Activated naive CD4-positive, alpha-beta T cell treated with anti-CD3 and anti-CD28 coated beads for 36 hours (primary cell): ENCODE results near the gene ZNF550. TPM values are rescaled to one million over a fixed set of nuclear protein-coding genes. Genes with fewer than 3 reads are reported as not detected.

Source experiments
- CTCF ChIA-PET: fragments of 350-600 bp; sonication (Branson Sonifier 250); formaldehyde crosslinking; loops from one replicate; lab custom pipeline; 2021; ENCODE audit warnings: antibody characterized with exemption; lab: Charles Lee
- DNase-seq: peaks from one replicate; pipeline ENCODE4 v3.0.0-alpha.2; 2020
- H3K27ac Mint-ChIP-seq: one replicate; pipeline ENCODE4 v1.8.0; 2021; ENCODE audit warnings: mild to moderate bottlenecking, mixed read lengths
- H3K27me3 Mint-ChIP-seq: one replicate; pipeline ENCODE4 v1.8.0; 2021; ENCODE audit warnings: low read depth, mixed read lengths
- H3K36me3 Mint-ChIP-seq: one replicate; pipeline ENCODE4 v1.8.0; 2021; ENCODE audit warnings: low read depth, mixed read lengths
- H3K4me1 Mint-ChIP-seq: one replicate; pipeline ENCODE4 v1.8.0; 2021; ENCODE audit warnings: low read depth, mixed read lengths
- H3K4me3 Mint-ChIP-seq: one replicate; pipeline ENCODE4 v1.8.0; 2021; ENCODE audit warnings: mild to moderate bottlenecking, moderate library complexity, mixed read lengths
- H3K9me3 Mint-ChIP-seq: one replicate; pipeline ENCODE4 v1.8.0; 2021; ENCODE audit warnings: mixed read lengths
- intact Hi-C: fragments of 100-400 bp; cut with micrococcal nuclease; formaldehyde crosslinking; loops from one replicate; pipeline ENCODE4 v1.15.1; 2023
- total RNA-seq, 2 experiments: library from RNA; stranded (reverse); gene quantifications; one replicate each; pipeline ENCODE4 v1.2.3, GENCODE V29; 2021

Gene ZNF550
- 1 to 10 TPM; 6.6 to 9.3 TPM for total RNA-seq

GRCh38 chr19:57559404-57560025 lies at the start of gene ZNF550:
Gene ZNF550 (minus strand): TSS chr19:57559863. CDS start chr19:57559682, 181 bp downstream.
- H3K4me1 Mint-ChIP-seq = peaks cover 25% of the 10 kb centered on the region
- peak within 1 kb of the TSS; percentile 84 for H3K27ac Mint-ChIP-seq
- intact Hi-C loops = loop anchor here (1.0 to 5.0 kb wide), 5 partner anchors 19 to 358 kb away; partner anchors contain the start of genes ZNF17, ZNF416, ZNF417 and ZNF460
- H3K9me3 Mint-ChIP-seq = peaks cover 42% of the 10 kb centered on the region
- CTCF ChIA-PET = no interaction called here
- peak within 1 kb of the TSS; percentile 96 for H3K4me3 Mint-ChIP-seq
- DNase-seq = peak; percentile 86
- H3K36me3 Mint-ChIP-seq = peaks cover 47% of the 10 kb centered on the region
- no peaks in the 10 kb centered on the region for H3K27me3 Mint-ChIP-seq

- Mint-ChIP-seq H3K36me3 (peaks cover 70% of the 10 kb centered on the region), H3K4me1 (no peaks in the 10 kb centered on the region), H3K27ac (no peak overlapping the region), H3K9me3 (peaks cover 74% of the 10 kb centered on the region), H3K27me3 (no peaks in the 10 kb centered on the region), H3K4me3 (no peak overlapping the region)
- CTCF ChIA-PET = no interaction called here
- intact Hi-C loops = no loop called here
- no peak for DNase-seq
Measured at GRCh38 chr19:57606931-57607330, 47.3 kb upstream of the ZNF550 start.

DNA sequence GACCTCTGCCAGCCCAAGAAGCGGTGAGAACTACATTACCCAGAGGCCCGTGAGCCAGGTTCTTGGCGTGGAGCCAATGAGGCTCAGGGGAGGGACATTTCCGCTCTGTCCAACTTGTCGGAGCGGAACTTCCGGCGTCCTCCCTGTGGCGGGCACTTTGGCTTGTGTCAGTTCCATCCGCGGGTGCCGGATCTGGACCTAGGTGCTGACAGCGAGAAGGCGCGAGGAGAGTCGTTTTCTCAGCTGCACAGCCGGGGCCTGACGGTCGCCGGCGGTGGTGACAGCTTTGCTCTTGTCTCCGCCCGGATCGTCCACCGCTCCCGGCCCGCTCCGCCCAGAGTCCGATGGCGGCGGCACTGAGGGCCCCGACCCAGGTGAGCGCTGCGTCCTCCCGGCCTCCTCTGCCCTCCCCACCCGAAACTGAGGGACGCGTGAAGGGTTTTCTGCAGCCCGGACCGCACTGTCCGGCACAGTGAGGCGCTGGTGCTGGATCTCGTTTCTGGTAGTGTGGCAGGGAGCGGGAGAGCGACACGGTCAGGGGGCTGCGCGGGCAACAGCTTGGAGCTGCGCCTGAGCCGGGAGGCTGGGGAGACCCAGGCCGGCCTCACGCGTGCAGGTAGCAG lies 40.2 kb upstream of the ZNF550 start, which contains the start of gene ZNF530:
Gene ZNF530 (plus strand): TSS at position 125 of the 623 bp plus-strand sequence. CDS start 4,461 bp downstream, outside the sequence.
- DNase-seq = peak; percentile 95
- Mint-ChIP-seq H3K36me3 (peaks cover 42% of the 10 kb centered on the region), H3K9me3 (peaks cover 37% of the 10 kb centered on the region), H3K27ac (peak within 1 kb of the TSS; percentile 42), H3K4me3 (peak within 1 kb of the TSS; percentile 82), H3K27me3 (no peaks in the 10 kb centered on the region), H3K4me1 (peaks cover 16% of the 10 kb centered on the region)
- CTCF ChIA-PET = no interaction called here
- intact Hi-C loops = loop anchor here (1.0 kb wide), 1 partner anchor 21 kb away; no protein-coding TSS in a partner anchor

DNA sequence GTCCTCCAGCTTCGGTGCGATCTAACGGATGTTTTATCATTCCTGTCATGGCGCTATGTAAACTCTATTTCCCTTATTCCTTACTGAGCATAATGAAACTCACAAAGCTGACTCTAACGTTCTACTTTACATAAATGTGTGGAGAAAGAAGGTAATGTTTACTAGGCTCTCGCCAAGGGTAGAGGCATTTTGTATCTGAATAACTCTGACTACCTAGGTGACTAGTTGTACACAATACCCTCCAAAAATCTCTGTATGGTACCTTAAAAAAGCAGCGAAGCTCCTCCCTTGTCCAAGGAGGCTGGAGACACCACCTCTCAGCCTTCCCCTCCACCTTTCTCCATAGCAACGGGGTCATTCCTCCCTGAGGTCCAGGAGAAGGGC lies 39.7 kb upstream of the ZNF550 start:
- Mint-ChIP-seq H3K27me3 (no peaks in the 10 kb centered on the region), H3K27ac (peak overlapping the region; percentile 42), H3K4me1 (peaks cover 16% of the 10 kb centered on the region), H3K9me3 (peaks cover 34% of the 10 kb centered on the region), H3K4me3 (peak overlapping the region; percentile 82), H3K36me3 (peaks cover 37% of the 10 kb centered on the region)
- no peak for DNase-seq
- intact Hi-C loops = loop anchor here (1.0 kb wide), 1 partner anchor 20 kb away; no protein-coding TSS in a partner anchor
- CTCF ChIA-PET = no interaction called here

GRCh38 chr19:57587529-57587928 lies 27.9 kb upstream of the ZNF550 start:
- Mint-ChIP-seq H3K9me3 (peaks cover 75% of the 10 kb centered on the region), H3K36me3 (peaks cover 79% of the 10 kb centered on the region), H3K27ac (no peak overlapping the region), H3K4me1 (peaks cover 17% of the 10 kb centered on the region), H3K27me3 (no peaks in the 10 kb centered on the region), H3K4me3 (no peak overlapping the region)
- CTCF ChIA-PET = no interaction called here
- DNase-seq = no peak
- intact Hi-C loops = no loop called here

- CTCF ChIA-PET = no interaction called here
- H3K4me3 Mint-ChIP-seq = peak within 1 kb of the TSS; percentile 88
- intact Hi-C loops = no loop called here
- peaks cover 58% of the 10 kb centered on the region for H3K9me3 Mint-ChIP-seq
- DNase-seq = peak; percentile 90
- peak within 1 kb of the TSS; percentile 9 for H3K27ac Mint-ChIP-seq
- no peaks in the 10 kb centered on the region for H3K27me3 Mint-ChIP-seq
- peaks cover 49% of the 10 kb centered on the region for H3K36me3 Mint-ChIP-seq
- H3K4me1 Mint-ChIP-seq = peaks cover 21% of the 10 kb centered on the region
Measured at GRCh38 chr19:57583521-57584416, 24.1 kb upstream of the ZNF550 start, which contains the start of gene ZIK1. Gene ZIK1 (plus strand): TSS chr19:57584145. CDS start chr19:57584357, 212 bp downstream.

DNA sequence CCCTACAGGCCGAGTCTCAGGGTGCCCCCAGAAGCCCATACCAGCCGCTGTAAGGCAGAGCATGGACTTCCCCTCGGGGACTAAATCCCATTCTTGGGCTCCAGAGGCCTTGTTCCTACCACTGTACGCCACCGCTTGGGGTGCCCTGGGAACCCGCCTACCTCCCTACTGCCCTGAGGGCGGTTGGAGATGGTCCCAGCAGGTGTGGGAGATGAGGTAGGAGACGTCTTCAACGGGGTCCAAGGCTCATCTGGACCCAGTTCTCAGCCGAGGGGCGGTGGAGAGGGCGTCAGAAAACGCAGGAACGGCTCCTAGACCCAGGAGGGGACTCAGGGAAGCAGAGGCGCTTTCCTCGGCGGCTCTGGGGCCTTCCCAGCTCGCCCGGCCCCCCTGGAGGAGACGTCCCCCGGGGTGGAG lies 23.4 kb upstream of the ZNF550 start:
- intact Hi-C loops = no loop called here
- Mint-ChIP-seq H3K27me3 (no peaks in the 10 kb centered on the region), H3K4me3 (no peak overlapping the region), H3K36me3 (peaks cover 43% of the 10 kb centered on the region), H3K4me1 (peaks cover 23% of the 10 kb centered on the region), H3K27ac (no peak overlapping the region), H3K9me3 (peaks cover 54% of the 10 kb centered on the region)
- CTCF ChIA-PET = no interaction called here
- DNase-seq = no peak

GRCh38 chr19:57578487-57579205 lies 19.0 kb upstream of the ZNF550 start, which contains the start of gene ZNF416:
Gene ZNF416 (minus strand): TSS chr19:57578911. CDS start chr19:57578704, 207 bp downstream.
- peak; percentile 98 for DNase-seq
- Mint-ChIP-seq H3K4me1 (peaks cover 22% of the 10 kb centered on the region), H3K36me3 (peaks cover 47% of the 10 kb centered on the region), H3K27me3 (no peaks in the 10 kb centered on the region), H3K27ac (peak within 1 kb of the TSS; percentile 84), H3K9me3 (peaks cover 56% of the 10 kb centered on the region), H3K4me3 (peak within 1 kb of the TSS; percentile 75)
- CTCF ChIA-PET = interaction anchor here (0.6 kb wide), 1 partner anchor 1233 kb away, joined by 3 read pairs; no protein-coding TSS in a partner anchor
- intact Hi-C loops = loop anchor here (1.0 to 5.0 kb wide), 9 partner anchors 20 to 572 kb away; partner anchors contain the start of genes ZNF134, ZNF211, ZNF329 and ZNF417

GRCh38 chr19:57576661-57577060 lies 17.0 kb upstream of the ZNF550 start:
- no peak overlapping the region for H3K4me3 Mint-ChIP-seq
- intact Hi-C loops = loop anchor here (5.0 kb wide), 2 partner anchors 89 to 106 kb away; partner anchors contain the start of genes ZNF419 and ZNF551
- H3K27me3 Mint-ChIP-seq = no peaks in the 10 kb centered on the region

GRCh38 chr19:57572415-57572947 lies 12.8 kb upstream of the ZNF550 start:
- H3K4me3 Mint-ChIP-seq = no peak overlapping the region
- H3K27me3 Mint-ChIP-seq = no peaks in the 10 kb centered on the region
- CTCF ChIA-PET = no interaction called here
- no peak overlapping the region for H3K27ac Mint-ChIP-seq
- H3K4me1 Mint-ChIP-seq = peaks cover 8% of the 10 kb centered on the region
- peaks cover 76% of the 10 kb centered on the region for H3K9me3 Mint-ChIP-seq
- H3K36me3 Mint-ChIP-seq = peaks cover 66% of the 10 kb centered on the region
- no peak for DNase-seq
- intact Hi-C loops = no loop called here

More at GRCh38 chr19:57576661-57577060, 17.0 kb upstream of the ZNF550 start:
- DNase-seq = no peak
- peaks cover 66% of the 10 kb centered on the region for H3K9me3 Mint-ChIP-seq
- peaks cover 20% of the 10 kb centered on the region for H3K4me1 Mint-ChIP-seq
- H3K36me3 Mint-ChIP-seq = peaks cover 63% of the 10 kb centered on the region
- H3K27ac Mint-ChIP-seq = no peak overlapping the region
- CTCF ChIA-PET = no interaction called here

DNA sequence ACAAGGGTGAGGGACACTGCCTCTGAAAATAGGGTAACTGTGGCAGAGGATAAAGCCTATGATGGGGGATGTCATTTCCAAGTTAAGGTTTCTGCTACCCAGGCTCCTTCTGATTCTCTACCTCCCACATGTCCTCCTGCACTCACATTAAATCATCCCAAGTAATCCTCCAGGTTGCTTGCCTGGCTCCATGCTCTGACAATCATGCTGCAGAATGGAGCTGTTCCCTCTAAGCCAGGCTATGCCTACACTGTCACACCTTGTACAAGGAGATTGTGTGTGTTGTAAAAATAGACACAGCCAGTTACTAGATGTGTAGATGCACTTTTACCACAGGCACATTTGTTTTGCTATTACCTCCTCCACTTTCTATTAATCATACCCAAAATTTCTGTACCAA lies 11.0 kb upstream of the ZNF550 start:
- intact Hi-C loops = no loop called here
- no peak overlapping the region for H3K27ac Mint-ChIP-seq
- CTCF ChIA-PET = no interaction called here
- H3K4me3 Mint-ChIP-seq = no peak overlapping the region
- H3K4me1 Mint-ChIP-seq = no peaks in the 10 kb centered on the region
- H3K27me3 Mint-ChIP-seq = no peaks in the 10 kb centered on the region
- DNase-seq = no peak
- peaks cover 60% of the 10 kb centered on the region for H3K36me3 Mint-ChIP-seq
- peaks cover 78% of the 10 kb centered on the region for H3K9me3 Mint-ChIP-seq
